B cell (primary cell): ENCODE data around the gene EPB41L4A. TPM values are rescaled to one million over a fixed set of nuclear protein-coding genes. Genes with fewer than 3 reads are reported as not detected.

Source experiments
- ATAC-seq: fragments of 200-7000 bp; cut with Tn5 transposase; one replicate; pipeline ENCODE4 v1.10.0; 2021; ENCODE audit warnings: low read depth, mild to moderate bottlenecking, moderate number of reproducible peaks, moderate library complexity
- CTCF ChIA-PET: fragments of 350-600 bp; sonication (Branson Sonifier 250); formaldehyde crosslinking; loops from one replicate; lab custom pipeline; 2021; ENCODE audit warnings: antibody characterized with exemption, inconsistent platforms; lab: Charles Lee
- POLR2A ChIA-PET: fragments of 350-600 bp; sonication (Branson Sonifier 250); formaldehyde crosslinking; loops from one replicate; lab custom pipeline; 2021; ENCODE audit warnings: antibody characterized with exemption; lab: Charles Lee
- DNase-seq: peaks from one replicate; pipeline ENCODE4 v3.0.0; 2013
- H2AFZ ChIP-seq: 2 replicates; pipeline ENCODE4 v1.6.1; 2012; ENCODE audit warnings: mild to moderate bottlenecking, low read depth, low read length; ENCODE audit not compliant: insufficient read depth, poor library complexity, severe bottlenecking
- H3K27ac ChIP-seq, 2 donors: 1 replicate in 1 of 2; 2 replicates in 1 of 2; pipeline ENCODE4 v1.5.1; 2012 to 2013; ENCODE audit warnings: low read length in 2 of 2, mild to moderate bottlenecking in 2 of 2, moderate library complexity in 1 of 2
- H3K27me3 ChIP-seq, 4 experiments: fragments of 200-600 bp in 1 of 4; sonication (generic) in 1 of 4; replicated peaks in 1 of 4; 1 replicate in 2 of 4; 2 replicates in 2 of 4; pipeline versions ENCODE4 v1.6.1 to v1.7.0; 2013 to 2016; ENCODE audit warnings: low read length in 3 of 4, mild to moderate bottlenecking in 2 of 4, mixed read lengths in 1 of 4, moderate library complexity in 1 of 4; ENCODE audit not compliant: insufficient read depth in 4 of 4, control insufficient read depth in 3 of 4; ENCODE audit errors: control extremely low read depth in 1 of 4
- H3K36me3 ChIP-seq, 2 experiments: replicated peaks in 1 of 2; 1 replicate in 1 of 2; 2 replicates in 1 of 2; pipeline versions ENCODE4 v1.6.1 to v1.7.1; 2013; ENCODE audit warnings: low read length in 1 of 2; ENCODE audit not compliant: insufficient read depth in 2 of 2, control insufficient read depth in 1 of 2; ENCODE audit errors: control extremely low read depth in 1 of 2, extremely low read depth in 1 of 2
- H3K4me1 ChIP-seq, 2 donors: fragments of 200-600 bp in 1 of 2; sonication (generic) in 1 of 2; 1 replicate in 1 of 2; 2 replicates in 1 of 2; pipeline versions ENCODE4 v1.5.1 to v1.6.1; 2013 to 2017; ENCODE audit warnings: low read length in 2 of 2; ENCODE audit not compliant: control insufficient read depth in 2 of 2, insufficient read depth in 2 of 2
- H3K4me2 ChIP-seq: replicated peaks from 2 replicates; pipeline ENCODE3; 2012; ENCODE audit warnings: mild to moderate bottlenecking, low read depth, low read length; ENCODE audit not compliant: poor library complexity, severe bottlenecking
- H3K4me3 ChIP-seq, 5 experiments: fragments of 200-600 bp in 1 of 5; sonication (generic) in 1 of 5; 1 replicate in 3 of 5; 2 replicates in 2 of 5; pipeline versions ENCODE4 v1.5.1 to v1.7.0; 2011 to 2016; ENCODE audit warnings: low read length in 4 of 5, mild to moderate bottlenecking in 4 of 5, low read depth in 2 of 5, control low read depth in 1 of 5, moderate library complexity in 1 of 5; ENCODE audit not compliant: insufficient read depth in 1 of 5; ENCODE audit errors: control extremely low read depth in 1 of 5, extremely low read depth in 1 of 5
- H3K79me2 ChIP-seq: fragments of 200-600 bp; sonication (generic); one replicate; pipeline ENCODE4 v1.6.0; 2016; ENCODE audit warnings: low read length; ENCODE audit not compliant: control insufficient read depth, insufficient read depth
- H3K9ac ChIP-seq: fragments of 200-600 bp; sonication (generic); 2 replicates; pipeline ENCODE4 v1.6.1; 2017; ENCODE audit warnings: mild to moderate bottlenecking, low read length, moderate library complexity
- H3K9me3 ChIP-seq, 3 donors: one replicate each; pipeline versions ENCODE4 v1.6.1 to v1.7.1; 2013; ENCODE audit warnings: low read length in 2 of 3; ENCODE audit not compliant: control insufficient read depth in 2 of 3, insufficient read depth in 1 of 3; ENCODE audit errors: control extremely low read depth in 1 of 3
- H4K20me1 ChIP-seq: 2 replicates; pipeline ENCODE4 v1.6.0; 2012; ENCODE audit warnings: mild to moderate bottlenecking, low read length; ENCODE audit not compliant: insufficient read depth, control insufficient read depth, poor library complexity, severe bottlenecking
- H3K27ac Mint-ChIP-seq: one replicate; pipeline ENCODE4 v1.8.0; 2021; ENCODE audit warnings: mixed read lengths
- H3K27me3 Mint-ChIP-seq: one replicate; pipeline ENCODE4 v1.8.0; 2021; ENCODE audit warnings: mixed read lengths
- H3K4me1 Mint-ChIP-seq: one replicate; pipeline ENCODE4 v1.8.0; 2021; ENCODE audit warnings: mixed read lengths
- H3K4me3 Mint-ChIP-seq: one replicate; pipeline ENCODE4 v1.8.0; 2021; ENCODE audit warnings: mixed read lengths
- H3K9me3 Mint-ChIP-seq: one replicate; pipeline ENCODE4 v1.8.0; 2022; ENCODE audit warnings: mixed read lengths; ENCODE audit not compliant: insufficient read depth
- EZH2 ChIP-seq: IDR thresholded peaks from 2 replicates; pipeline ENCODE4 v1.6.1; 2012; ENCODE audit warnings: borderline replicate concordance, low read depth, mild to moderate bottlenecking, moderate library complexity, low read length; ENCODE audit not compliant: insufficient read depth, poor library complexity, severe bottlenecking
- WGBS: methylation state at CpG from one replicate; pipeline ENCODE4 v1.1.5; 2013; ENCODE audit warnings: missing lambda C conversion rate; ENCODE audit not compliant: insufficient coverage; 5-methylcytosine and 5-hydroxymethylcytosine counted together
- intact Hi-C: fragments of 100-400 bp; cut with micrococcal nuclease; formaldehyde crosslinking; loops from one replicate; pipeline ENCODE4 v1.10.0; 2022
- polyA minus RNA-seq: library from RNA; depleted of rRNA, polyadenylated mRNA; stranded (reverse); fragments of >200 nt; gene quantifications from 2 replicates; pipeline ENCODE4 v1.2.3, GENCODE V29; 2012
- polyA plus RNA-seq: library from polyadenylated mRNA; depleted of rRNA; stranded (reverse); fragments of >200 nt; gene quantifications from 2 replicates; pipeline ENCODE4 v1.2.3, GENCODE V29; 2012
- total RNA-seq, 2 donors: library from RNA; stranded (reverse); fragments of 120-200 nt in 1 of 2; gene quantifications; 1 replicate in 1 of 2; 2 replicates in 1 of 2; pipeline versions ENCODE4 v1.2.3 to v1.2.4, GENCODE V29; 2013 to 2022
- TF ChIP-seq, protein P1 (sequence below): fragments of 200-600 bp; IDR thresholded peaks from one replicate; pipeline ENCODE4 v1.8.0; 2022; ENCODE audit warnings: antibody characterized with exemption, mild to moderate bottlenecking

Gene EPB41L4A, protein sequence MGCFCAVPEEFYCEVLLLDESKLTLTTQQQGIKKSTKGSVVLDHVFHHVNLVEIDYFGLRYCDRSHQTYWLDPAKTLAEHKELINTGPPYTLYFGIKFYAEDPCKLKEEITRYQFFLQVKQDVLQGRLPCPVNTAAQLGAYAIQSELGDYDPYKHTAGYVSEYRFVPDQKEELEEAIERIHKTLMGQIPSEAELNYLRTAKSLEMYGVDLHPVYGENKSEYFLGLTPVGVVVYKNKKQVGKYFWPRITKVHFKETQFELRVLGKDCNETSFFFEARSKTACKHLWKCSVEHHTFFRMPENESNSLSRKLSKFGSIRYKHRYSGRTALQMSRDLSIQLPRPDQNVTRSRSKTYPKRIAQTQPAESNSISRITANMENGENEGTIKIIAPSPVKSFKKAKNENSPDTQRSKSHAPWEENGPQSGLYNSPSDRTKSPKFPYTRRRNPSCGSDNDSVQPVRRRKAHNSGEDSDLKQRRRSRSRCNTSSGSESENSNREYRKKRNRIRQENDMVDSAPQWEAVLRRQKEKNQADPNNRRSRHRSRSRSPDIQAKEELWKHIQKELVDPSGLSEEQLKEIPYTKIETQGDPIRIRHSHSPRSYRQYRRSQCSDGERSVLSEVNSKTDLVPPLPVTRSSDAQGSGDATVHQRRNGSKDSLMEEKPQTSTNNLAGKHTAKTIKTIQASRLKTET
- 11.1 and 12.9 TPM in 2 replicates for total RNA-seq
- total RNA-seq (2013): 8.2 TPM
- 0.48 and 1.8 TPM in 2 replicates for polyA plus RNA-seq
- polyA minus RNA-seq: 1.6 and 3.9 TPM in 2 replicates

DNA sequence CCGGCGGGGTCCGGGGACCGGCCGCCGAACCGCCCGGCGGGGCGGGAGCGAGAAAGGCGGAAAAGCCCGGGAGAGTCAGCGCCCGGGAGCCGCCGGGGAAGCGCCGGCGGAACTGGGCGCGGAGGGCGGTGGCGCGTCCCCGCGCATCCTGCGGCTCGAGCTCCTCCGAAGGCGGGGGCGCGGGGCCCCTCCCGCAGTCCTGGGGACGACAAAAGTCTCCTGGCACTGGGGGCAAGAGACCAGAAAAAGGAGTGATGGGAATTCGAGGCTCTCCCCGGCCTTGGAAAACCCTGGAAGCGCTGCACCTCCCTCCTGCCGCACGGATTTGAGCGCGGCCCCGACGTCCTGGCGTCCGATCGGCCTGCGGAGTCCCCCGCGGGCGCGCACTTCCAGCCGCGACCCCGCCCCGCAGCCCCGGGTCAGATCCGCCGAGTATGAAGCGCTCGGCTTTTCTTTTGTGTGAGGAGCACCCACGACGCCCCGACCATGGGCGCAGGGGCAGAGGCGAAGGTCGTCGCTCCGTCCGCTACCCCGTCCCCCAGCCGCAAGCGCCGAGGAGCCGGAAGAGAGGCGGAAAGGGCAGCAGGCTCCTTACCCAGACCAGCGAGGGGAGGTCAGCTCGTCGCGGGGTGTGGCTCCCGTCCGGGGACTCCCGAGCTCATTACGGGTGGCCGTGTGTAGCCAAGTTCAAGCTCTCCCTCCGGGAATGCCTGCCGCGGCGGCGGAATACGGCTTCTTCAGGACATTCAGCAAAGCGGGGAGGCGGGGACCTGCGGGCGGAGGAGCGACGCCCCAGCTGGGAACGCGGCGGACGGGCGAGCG lies at the start of gene EPB41L4A:
EPB41L4A (minus strand) TSS at position 114 of the 822 bp plus-strand sequence. CDS start 238 bp downstream, outside the sequence.
- H3K9ac ChIP-seq: peak within 1 kb of the TSS; percentile 76
- Mint-ChIP-seq H3K9me3 (no peaks in the 10 kb centered on the region), H3K27me3 (peaks cover 28% of the 10 kb centered on the region), H3K27ac (peak within 1 kb of the TSS; percentile 56), H3K4me3 (peak within 1 kb of the TSS; percentile 92), H3K4me1 (peaks cover 9% of the 10 kb centered on the region)
- H3K4me2 ChIP-seq: peak within 1 kb of the TSS; percentile 93
- H3K9me3 ChIP-seq: no peaks in the 10 kb centered on the region
- peaks cover 0 to 27% (median 16%) of the 10 kb centered on the region in 4 experiments for H3K27me3 ChIP-seq
- intact Hi-C loops: loop anchor here (2.0 to 5.0 kb wide), 5 partner anchors 109 to 907 kb away; partner anchors contain the start of genes DCP2 and STARD4
- DNase-seq: peak; percentile 61
- ATAC-seq: peak; percentile 15
- no peak for TF ChIP-seq EZH2
- TF ChIP-seq, protein P1, sequence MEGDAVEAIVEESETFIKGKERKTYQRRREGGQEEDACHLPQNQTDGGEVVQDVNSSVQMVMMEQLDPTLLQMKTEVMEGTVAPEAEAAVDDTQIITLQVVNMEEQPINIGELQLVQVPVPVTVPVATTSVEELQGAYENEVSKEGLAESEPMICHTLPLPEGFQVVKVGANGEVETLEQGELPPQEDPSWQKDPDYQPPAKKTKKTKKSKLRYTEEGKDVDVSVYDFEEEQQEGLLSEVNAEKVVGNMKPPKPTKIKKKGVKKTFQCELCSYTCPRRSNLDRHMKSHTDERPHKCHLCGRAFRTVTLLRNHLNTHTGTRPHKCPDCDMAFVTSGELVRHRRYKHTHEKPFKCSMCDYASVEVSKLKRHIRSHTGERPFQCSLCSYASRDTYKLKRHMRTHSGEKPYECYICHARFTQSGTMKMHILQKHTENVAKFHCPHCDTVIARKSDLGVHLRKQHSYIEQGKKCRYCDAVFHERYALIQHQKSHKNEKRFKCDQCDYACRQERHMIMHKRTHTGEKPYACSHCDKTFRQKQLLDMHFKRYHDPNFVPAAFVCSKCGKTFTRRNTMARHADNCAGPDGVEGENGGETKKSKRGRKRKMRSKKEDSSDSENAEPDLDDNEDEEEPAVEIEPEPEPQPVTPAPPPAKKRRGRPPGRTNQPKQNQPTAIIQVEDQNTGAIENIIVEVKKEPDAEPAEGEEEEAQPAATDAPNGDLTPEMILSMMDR: no peak
- peaks cover 16 to 20% of the 10 kb centered on the region in 2 donors for H3K4me1 ChIP-seq
- peak within 1 kb of the TSS; percentile 45 to 79 (median 69) for H3K4me3 ChIP-seq
- no peaks in the 10 kb centered on the region for H3K79me2 ChIP-seq
- peak within 1 kb of the TSS; percentile 76 for H2AFZ ChIP-seq
- 1% methylated on average over 103 of the region's 103 CpGs for WGBS
- H3K36me3 ChIP-seq: no peaks in the 10 kb centered on the region
- no peak within 1 kb of the TSS for H3K27ac ChIP-seq
- CTCF ChIA-PET: interaction anchor here (0.7 to 5.4 kb wide), 27 partner anchors 11 to 429 kb away, joined by 3 to 86 read pairs (median 6); no protein-coding TSS in a partner anchor
- no peaks in the 10 kb centered on the region for H4K20me1 ChIP-seq
- POLR2A ChIA-PET: interaction anchor here (0.8 to 1.3 kb wide), 2 partner anchors 110 to 243 kb away, joined by 3 to 4 read pairs; no protein-coding TSS in a partner anchor
